Forelimb muscle (tissue), 1 donor: ENCODE measurements around the gene CPT1B. TPM values are rescaled to one million over a fixed set of nuclear protein-coding genes. Genes with fewer than 3 reads are reported as not detected.

ENCODE experiments used
- polyA plus RNA-seq: library from polyadenylated mRNA; unstranded; fragments of 120-200 nt; gene quantifications from one replicate; pipeline ENCODE4 v1.2.1, GENCODE V29; 2013; ENCODE audit not compliant: insufficient read length

CPT1B gene
- polyA plus RNA-seq, 1 donor = 47.0 TPM

Other genes starting within 250 kb of the CPT1B start
- gene PPP6R2, start 235.1 kb downstream of the CPT1B start, polyA plus RNA-seq = 35.5 TPM
- 39.9 TPM for gene SBF1, start 103.4 kb downstream of the CPT1B start, polyA plus RNA-seq
- 0.30 TPM for gene ADM2, start 96.9 kb downstream of the CPT1B start, polyA plus RNA-seq
- gene MIOX, start 91.6 kb downstream of the CPT1B start, polyA plus RNA-seq = 0.15 TPM
- 36.6 TPM for gene LMF2, start 70.7 kb downstream of the CPT1B start, polyA plus RNA-seq
- 31.3 TPM for gene NCAPH2, start 70.2 kb downstream of the CPT1B start, polyA plus RNA-seq
- gene SCO2, start 52.8 kb downstream of the CPT1B start, polyA plus RNA-seq = 1.6 TPM
- gene TYMP, start 48.4 kb downstream of the CPT1B start, polyA plus RNA-seq = 2.8 TPM
- gene KLHDC7B, start 32.5 kb downstream of the CPT1B start, polyA plus RNA-seq = 0.03 TPM
- gene SYCE3, start 15.5 kb downstream of the CPT1B start, polyA plus RNA-seq = not detected
- 41.1 TPM for gene CHKB, start 4.4 kb upstream of the CPT1B start, polyA plus RNA-seq
- 0.51 TPM for gene MAPK8IP2, start 22.4 kb upstream of the CPT1B start, polyA plus RNA-seq
- gene ARSA, start 49.7 kb upstream of the CPT1B start, polyA plus RNA-seq = 13.2 TPM
- 17.8 TPM for gene SHANK3, start 94.4 kb upstream of the CPT1B start, polyA plus RNA-seq
- gene ACR, start 159.8 kb upstream of the CPT1B start, polyA plus RNA-seq = 0.42 TPM
- gene RABL2B, start 205.2 kb upstream of the CPT1B start, polyA plus RNA-seq = 21.8 TPM